A673 (cell line): ENCODE results near the gene FGGY.

Source experiments
- CTCF ChIP-seq: fragments of 300-800, 200-600 bp; sonication (generic); conservative IDR thresholded peaks from 2 replicates; pipeline ENCODE4 v1.5.1; 2017; ENCODE audit warnings: low read depth, mild to moderate bottlenecking, antibody characterized with exemption, low read length, moderate library complexity, mixed read lengths
- EZH2 ChIP-seq: fragments of 200-600 bp; sonication (generic); IDR thresholded peaks from 2 replicates; pipeline ENCODE4 v1.6.1; 2017; ENCODE audit warnings: borderline replicate concordance, low read depth, mild to moderate bottlenecking, mixed read lengths, antibody characterized with exemption, low read length; ENCODE audit not compliant: poor library complexity, severe bottlenecking

- no peak for TF ChIP-seq CTCF
- TF ChIP-seq EZH2 = no peak
Observed at GRCh38 chr1:59539961-59540681, 243.2 kb downstream of the FGGY start.
